Fibroblast of lung (primary cell): ENCODE data around the gene GALNT2. TPM values are rescaled to one million over a fixed set of nuclear protein-coding genes. Genes with fewer than 3 reads are reported as not detected.

Experiments
- DNase-seq, 2 donors: peaks; one replicate each; pipeline versions ENCODE4 v3.0.0 to v3.0.0-alpha.2; 2010; ENCODE audit warnings: low read depth in 2 of 2
- H2AFZ ChIP-seq: 2 replicates; pipeline ENCODE4 v1.5.1; 2012; ENCODE audit warnings: low read length, control low read depth, inconsistent platforms
- H3K27ac ChIP-seq: 2 replicates; pipeline ENCODE4 v1.5.1; 2011; ENCODE audit warnings: low read length, control low read depth; ENCODE audit not compliant: insufficient read depth
- H3K27me3 ChIP-seq: 2 replicates; pipeline ENCODE4 v1.5.1; 2011; ENCODE audit warnings: mild to moderate bottlenecking, low read length; ENCODE audit not compliant: control insufficient read depth, insufficient read depth
- H3K36me3 ChIP-seq: 2 replicates; pipeline ENCODE4 v1.5.1; 2011; ENCODE audit warnings: low read length; ENCODE audit not compliant: control insufficient read depth, insufficient read depth
- H3K4me1 ChIP-seq: 2 replicates; pipeline ENCODE4 v1.5.1; 2011; ENCODE audit warnings: low read length; ENCODE audit not compliant: control insufficient read depth, insufficient read depth; ENCODE audit errors: extremely low read depth
- H3K4me2 ChIP-seq: 2 replicates; pipeline ENCODE4 v1.5.1; 2011; ENCODE audit warnings: low read length, control low read depth; ENCODE audit not compliant: insufficient read depth; ENCODE audit errors: extremely low read depth
- H3K4me3 ChIP-seq, 4 experiments: fragments of 200-600 bp in 1 of 4; sonication (generic) in 1 of 4; replicated peaks in 1 of 4; 2 replicates each; pipeline ENCODE4 v1.5.1; 2011 to 2016; ENCODE audit warnings: low read length in 4 of 4, low read depth in 3 of 4, mild to moderate bottlenecking in 3 of 4, control low read depth in 2 of 4, inconsistent platforms in 1 of 4, mixed read lengths in 1 of 4; ENCODE audit not compliant: insufficient read depth in 1 of 4; ENCODE audit errors: control extremely low read depth in 1 of 4
- H3K79me2 ChIP-seq: 2 replicates; pipeline ENCODE4 v1.5.1; 2012; ENCODE audit warnings: mild to moderate bottlenecking, low read length, inconsistent platforms; ENCODE audit not compliant: control insufficient read depth, insufficient read depth
- H3K9ac ChIP-seq: 2 replicates; pipeline ENCODE4 v1.5.1; 2011; ENCODE audit warnings: mild to moderate bottlenecking, low read length, control low read depth; ENCODE audit not compliant: insufficient read depth
- H3K9me3 ChIP-seq: 2 replicates; pipeline ENCODE4 v1.5.1; 2012; ENCODE audit warnings: low read depth, low read length; ENCODE audit not compliant: control insufficient read depth, insufficient read depth
- H4K20me1 ChIP-seq: 2 replicates; pipeline ENCODE4 v1.5.1; 2011; ENCODE audit warnings: low read length; ENCODE audit not compliant: control insufficient read depth, insufficient read depth; ENCODE audit errors: extremely low read depth
- CTCF ChIP-seq, 2 donors: IDR thresholded peaks in 1 of 2; conservative IDR thresholded peaks in 1 of 2; 1 replicate in 1 of 2; 2 replicates in 1 of 2; pipeline ENCODE4 v1.5.1; 2011 to 2012; ENCODE audit warnings: low read length in 2 of 2, control low read depth in 1 of 2, inconsistent platforms in 1 of 2, low read depth in 1 of 2, mild to moderate bottlenecking in 1 of 2
- EZH2 ChIP-seq: IDR thresholded peaks from 2 replicates; pipeline ENCODE4 v1.5.1; 2012; ENCODE audit warnings: low read length, control low read depth, mild to moderate bottlenecking; ENCODE audit errors: missing control alignments
- polyA plus RNA-seq, 2 donors: library from polyadenylated mRNA; depleted of rRNA in 1 of 2; stranded (reverse) in 1 of 2; unstranded in 1 of 2; fragments of >200 nt; gene quantifications; 2 replicates each; pipeline ENCODE4 v1.2.1, GENCODE V29; 2011 to 2012; ENCODE audit warnings: missing spikeins in 1 of 2
- total RNA-seq: library from RNA; depleted of rRNA; stranded (reverse); fragments of >200 nt; gene quantifications from 2 replicates; pipeline ENCODE4 v1.2.1, GENCODE V29; 2014

GALNT2 gene
- total and polyA plus RNA-seq, 2 donors (not counting 1 experiment from before 2014, with no cell fraction given): 106 to 115 TPM

- Histone ChIP-seq H3K36me3 (no peaks in the 10 kb centered on the region), H3K27ac (no peak overlapping the region), H3K4me2 (no peak overlapping the region), H3K4me1 (peaks cover 17% of the 10 kb centered on the region), H3K9ac (no peak overlapping the region), H3K79me2 (peaks cover 57% of the 10 kb centered on the region), H3K4me3 (no peak overlapping the region), H3K9me3 (no peaks in the 10 kb centered on the region), H2AFZ (no peak overlapping the region), H4K20me1 (no peaks in the 10 kb centered on the region), H3K27me3 (no peaks in the 10 kb centered on the region)
- TF ChIP-seq CTCF (conservative IDR thresholded peaks at IDR 0.05 in 1 of 2, IDR thresholded peaks at IDR 0.05 in 1 of 2; ENCODE audit: low read depth in 1 of 2, low read length in 2 of 2): no peak
- no peak for TF ChIP-seq EZH2
- DNase-seq: no peak
Measured at GRCh38 chr1:230139315-230139714, 72.3 kb downstream of the GALNT2 start.

- DNase-seq: no peak
- no peaks in the 10 kb centered on the region for H4K20me1 ChIP-seq
- H3K9ac ChIP-seq: no peak overlapping the region
- H3K27ac ChIP-seq: peak overlapping the region; percentile 72
- H2AFZ ChIP-seq: no peak overlapping the region
- peaks cover 55% of the 10 kb centered on the region for H3K79me2 ChIP-seq
- no peaks in the 10 kb centered on the region for H3K9me3 ChIP-seq
- peaks cover 17% of the 10 kb centered on the region for H3K4me1 ChIP-seq
- H3K36me3 ChIP-seq: no peaks in the 10 kb centered on the region
- no peaks in the 10 kb centered on the region for H3K27me3 ChIP-seq
- no peak overlapping the region for H3K4me2 ChIP-seq
- H3K4me3 ChIP-seq: no peak overlapping the region
- TF ChIP-seq EZH2 (no peak), CTCF (conservative IDR thresholded peaks at IDR 0.05 in 1 of 2, IDR thresholded peaks at IDR 0.05 in 1 of 2; ENCODE audit: low read depth in 1 of 2, low read length in 2 of 2) (no peak)
Measured at GRCh38 chr1:230139741-230140140, 72.7 kb downstream of the GALNT2 start.

GRCh38 chr1:230140221-230141020 is 73.4 kb downstream of the GALNT2 start:
- H3K27me3 ChIP-seq: no peaks in the 10 kb centered on the region
- peaks cover 57% of the 10 kb centered on the region for H3K79me2 ChIP-seq
- no peak overlapping the region for H2AFZ ChIP-seq
- H3K4me1 ChIP-seq: peaks cover 17% of the 10 kb centered on the region
- H4K20me1 ChIP-seq: no peaks in the 10 kb centered on the region
- TF ChIP-seq CTCF (conservative IDR thresholded peaks at IDR 0.05 in 1 of 2, IDR thresholded peaks at IDR 0.05 in 1 of 2; ENCODE audit: low read depth in 1 of 2, low read length in 2 of 2) (no peak), EZH2 (no peak)
- no peaks in the 10 kb centered on the region for H3K9me3 ChIP-seq
- peak overlapping the region; percentile 32 for H3K9ac ChIP-seq
- no peak overlapping the region for H3K4me3 ChIP-seq
- DNase-seq: peak; percentile 64 to 72
- H3K36me3 ChIP-seq: no peaks in the 10 kb centered on the region
- H3K4me2 ChIP-seq: peak overlapping the region; percentile 48
- H3K27ac ChIP-seq: peak overlapping the region; percentile 72
